AG09309 (cell line): ENCODE data around the gene PROK1.
"Not testable (repeated sequence)": the region's sequence is repeated elsewhere in the genome, so short reads cannot be mapped to it uniquely, and the experiment has no call there.

ENCODE experiments used
- DNase-seq: peaks from one replicate; pipeline ENCODE4 v3.0.0-alpha.2; 2010; ENCODE audit warnings: low read depth
- H3K4me3 ChIP-seq: 2 replicates; pipeline ENCODE4 v1.5.1; 2011; ENCODE audit warnings: mild to moderate bottlenecking, low read depth, low read length, moderate library complexity; ENCODE audit not compliant: control insufficient read depth
- CTCF ChIP-seq: IDR thresholded peaks from 2 replicates; pipeline ENCODE4 v1.5.1; 2011; ENCODE audit warnings: mild to moderate bottlenecking, low read depth, low read length, inconsistent platforms; ENCODE audit not compliant: insufficient read depth, control insufficient read depth; ENCODE audit errors: missing control alignments

PROK1 gene

GRCh38 chr1:110450929-110451328 lies at the start of gene PROK1:
Gene PROK1 (plus strand): TSS chr1:110451149. CDS start chr1:110451217, 68 bp downstream.
- H3K4me3 ChIP-seq: no peak within 1 kb of the TSS
- no peak for DNase-seq
- no peak for TF ChIP-seq CTCF

- no peak for DNase-seq
- TF ChIP-seq CTCF: no peak
- H3K4me3 ChIP-seq: no peak overlapping the region
Measured at GRCh38 chr1:110403805-110404204, 47.1 kb upstream of the PROK1 start.

GRCh38 chr1:110404401-110404800 lies 46.5 kb upstream of the PROK1 start:
- DNase-seq: no peak
- no peak overlapping the region for H3K4me3 ChIP-seq
- no peak for TF ChIP-seq CTCF

- H3K4me3 ChIP-seq: peak overlapping the region; percentile 54
- not testable (repeated sequence) for DNase-seq
Measured at GRCh38 chr1:110406407-110406806, 44.5 kb upstream of the PROK1 start.

- TF ChIP-seq CTCF: no peak
- peak within 1 kb of the TSS; percentile 54 for H3K4me3 ChIP-seq
- peak; percentile 69 for DNase-seq
Measured at GRCh38 chr1:110407260-110408210, 43.4 kb upstream of the PROK1 start, which contains the start of gene LAMTOR5. Gene LAMTOR5 (minus strand): TSS chr1:110407694. CDS start chr1:110407620, 74 bp downstream.

- no peak for DNase-seq
- no peak for TF ChIP-seq CTCF
- no peak overlapping the region for H3K4me3 ChIP-seq
Measured at GRCh38 chr1:110408488-110408887, 42.5 kb upstream of the PROK1 start.

GRCh38 chr1:110409316-110409715 lies 41.6 kb upstream of the PROK1 start:
- no peak for TF ChIP-seq CTCF
- DNase-seq: no peak
- no peak overlapping the region for H3K4me3 ChIP-seq
